Stimulated activated CD8-positive, alpha-beta memory T cell treated with anti-CD3 and anti-CD28 coated beads, Interleukin-2, amount 100 ng/mL, for 1 hour (primary cell): ENCODE results near the gene RRBP1.

Source experiments
- DNase-seq, 2 donors: peaks; one replicate each; pipeline ENCODE4 v3.0.0-alpha.2; 2020; ENCODE audit warnings: low read depth in 2 of 2

Gene RRBP1

DNA sequence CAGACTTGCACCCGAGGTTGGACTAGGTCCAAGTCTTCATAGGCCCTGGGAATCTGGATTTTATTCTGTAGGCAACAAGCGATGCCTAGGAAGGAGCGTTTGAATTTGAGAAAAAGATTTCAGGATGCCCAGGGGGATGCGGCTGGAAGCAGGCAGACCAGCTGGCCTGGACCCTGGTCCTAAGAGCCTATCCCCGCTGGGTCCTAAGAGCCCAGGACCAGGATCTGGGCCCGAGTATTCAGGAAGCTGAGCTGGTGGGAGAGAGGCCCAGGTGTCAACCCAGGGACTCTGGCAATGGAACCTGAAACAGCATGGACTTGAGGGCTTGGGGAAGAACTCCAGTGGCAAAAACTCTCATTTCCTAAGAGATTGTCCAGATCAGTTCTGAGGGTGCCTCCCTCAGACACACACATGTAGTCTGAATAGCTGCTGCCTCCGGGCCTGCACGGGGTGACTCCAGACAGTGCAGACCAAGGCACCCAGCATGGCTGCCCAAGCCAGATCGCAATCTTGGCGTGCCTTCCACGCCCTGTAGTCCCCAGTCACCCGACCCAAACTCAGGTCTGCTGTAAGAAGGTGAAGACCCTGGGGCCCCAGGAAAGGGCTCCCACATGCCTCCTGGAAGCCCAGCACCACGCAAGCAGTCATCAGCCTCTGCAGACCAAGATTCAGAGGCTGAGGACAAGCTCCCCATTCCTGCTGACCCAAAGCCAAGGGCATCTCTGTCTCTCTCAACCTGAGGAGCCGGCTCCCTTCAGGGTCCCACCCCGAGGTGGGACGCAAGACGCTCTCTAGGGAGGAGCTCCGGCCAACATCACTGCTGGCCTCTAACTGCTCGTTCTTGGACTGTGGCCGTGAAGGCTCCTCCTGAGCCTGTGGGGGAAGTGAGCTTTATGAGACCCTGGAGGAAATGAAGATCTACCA, 34.4 kb downstream of the RRBP1 start:
- no peak for DNase-seq

DNA sequence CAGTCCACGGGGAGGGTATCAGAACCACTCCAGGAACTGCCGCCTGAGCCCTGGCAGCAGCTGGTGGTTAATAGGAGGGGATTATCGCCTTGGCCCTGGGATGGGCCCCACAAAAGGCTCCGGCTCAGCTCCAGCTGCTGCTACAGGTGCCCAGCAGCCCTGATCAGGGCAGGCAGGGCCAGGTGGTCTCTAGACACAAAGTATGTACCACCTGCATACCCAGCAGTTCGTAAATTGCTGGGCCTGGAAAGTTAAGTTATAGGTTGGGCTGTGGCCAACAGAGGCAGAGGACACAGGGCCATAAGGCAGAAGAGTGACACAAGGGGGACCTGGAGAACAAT, 35.1 kb downstream of the RRBP1 start:
- DNase-seq = no peak

DNA sequence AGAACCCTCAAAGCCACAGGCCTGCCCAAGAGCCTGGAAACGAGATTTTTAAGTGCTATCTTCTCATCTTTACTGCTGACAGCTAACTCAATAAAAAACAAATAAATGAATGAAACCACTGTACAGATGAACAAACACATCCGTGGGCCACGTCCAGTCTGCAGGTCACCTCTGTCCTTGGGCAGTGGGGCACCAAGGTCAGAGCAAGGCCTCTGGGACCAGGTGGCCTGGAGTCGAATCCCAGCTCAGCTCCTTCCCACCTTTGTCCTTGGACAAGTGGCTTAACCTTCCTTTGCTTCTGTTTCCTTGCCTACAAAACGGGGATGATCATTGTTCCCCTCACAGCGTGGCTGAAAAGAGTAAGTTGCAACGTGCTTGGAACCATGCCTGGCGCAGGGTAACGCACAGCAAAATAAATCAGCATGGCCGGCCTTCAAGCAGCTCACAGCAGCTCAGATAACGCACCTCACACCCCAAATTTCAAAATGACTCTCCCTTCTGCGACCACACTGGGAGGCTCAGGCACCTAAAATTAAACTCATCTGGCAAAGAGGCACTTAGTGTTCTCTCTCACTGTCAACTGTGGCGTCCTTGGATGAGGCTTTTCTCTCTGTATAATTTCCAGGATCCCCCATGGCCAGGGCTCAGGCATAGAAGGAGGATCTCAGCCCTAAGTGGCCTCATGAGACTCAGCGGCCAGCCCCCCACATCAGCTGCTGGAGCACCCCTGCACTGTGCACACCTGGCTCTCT, 35.7 kb downstream of the RRBP1 start:
- no peak for DNase-seq

DNA sequence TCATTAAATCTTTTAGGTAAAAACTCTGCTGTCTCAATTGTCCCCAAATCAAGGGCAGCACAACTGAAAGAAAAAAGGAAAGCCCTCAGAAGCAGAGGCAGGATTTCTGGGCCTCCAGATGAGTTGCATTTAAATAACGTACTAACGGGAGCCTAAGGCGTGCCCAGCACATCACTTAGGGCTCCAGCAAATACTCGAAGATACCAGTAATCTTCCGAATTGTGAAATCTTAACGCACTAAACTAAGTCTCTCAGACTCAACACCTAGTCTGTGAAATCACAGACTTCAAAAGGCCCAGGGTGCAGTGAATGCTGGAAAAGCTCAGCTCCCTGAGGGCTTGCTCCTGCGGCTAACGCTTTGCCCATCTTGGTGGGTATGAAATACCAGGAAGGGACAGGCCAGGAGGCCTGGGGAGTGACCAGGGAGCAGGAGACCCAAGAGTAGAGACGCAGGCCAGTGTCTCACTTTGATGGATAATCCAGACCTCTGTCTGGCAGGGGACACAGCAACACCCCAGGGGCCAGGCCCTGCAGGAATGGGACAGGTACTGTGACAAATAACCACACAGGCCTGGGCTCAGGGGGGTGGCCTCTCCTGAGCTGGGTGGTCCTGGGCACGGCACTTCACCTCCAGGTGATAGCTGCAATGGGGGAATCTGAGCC, 36.4 kb downstream of the RRBP1 start:
- no peak for DNase-seq

DNA sequence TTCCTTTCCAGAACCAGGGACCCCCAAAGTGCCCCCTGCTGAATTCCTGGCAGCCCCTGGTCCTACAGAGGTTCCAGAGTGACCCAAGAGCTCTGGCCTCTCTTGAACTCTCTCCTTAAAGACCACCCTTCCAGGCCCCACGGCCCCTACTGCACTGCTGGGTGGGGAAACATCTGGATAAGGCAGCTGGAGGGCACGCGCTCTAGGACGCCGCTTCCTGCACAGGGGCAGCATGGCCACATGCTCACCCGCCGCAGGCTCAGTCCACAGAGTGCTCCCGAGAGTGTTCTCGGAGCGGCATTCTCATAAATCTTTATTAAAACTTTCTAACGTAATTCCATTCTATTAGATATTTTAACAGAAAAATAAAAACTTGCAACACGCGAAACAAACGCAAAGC, 37.0 kb downstream of the RRBP1 start:
- DNase-seq = no peak

DNA sequence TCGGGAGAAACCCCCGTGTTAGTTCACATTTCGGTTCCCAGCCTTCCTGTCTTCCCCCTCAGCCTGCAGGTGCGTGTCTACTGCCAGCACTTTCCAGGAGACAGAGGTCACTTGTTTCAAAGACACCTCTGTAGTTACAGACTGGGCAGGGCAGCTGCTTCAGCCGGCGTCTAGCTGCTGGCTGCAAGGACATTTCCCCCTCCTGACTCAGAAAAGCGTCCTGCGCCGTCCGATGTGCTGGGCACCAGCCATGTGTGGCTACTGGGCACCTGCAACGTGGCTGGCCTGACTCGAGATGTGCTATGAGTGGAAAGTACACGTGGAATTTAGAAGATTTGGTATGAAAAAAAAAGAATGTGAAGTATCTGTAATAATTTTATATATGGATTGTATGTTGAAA, 37.6 kb downstream of the RRBP1 start:
- DNase-seq = no peak

DNA sequence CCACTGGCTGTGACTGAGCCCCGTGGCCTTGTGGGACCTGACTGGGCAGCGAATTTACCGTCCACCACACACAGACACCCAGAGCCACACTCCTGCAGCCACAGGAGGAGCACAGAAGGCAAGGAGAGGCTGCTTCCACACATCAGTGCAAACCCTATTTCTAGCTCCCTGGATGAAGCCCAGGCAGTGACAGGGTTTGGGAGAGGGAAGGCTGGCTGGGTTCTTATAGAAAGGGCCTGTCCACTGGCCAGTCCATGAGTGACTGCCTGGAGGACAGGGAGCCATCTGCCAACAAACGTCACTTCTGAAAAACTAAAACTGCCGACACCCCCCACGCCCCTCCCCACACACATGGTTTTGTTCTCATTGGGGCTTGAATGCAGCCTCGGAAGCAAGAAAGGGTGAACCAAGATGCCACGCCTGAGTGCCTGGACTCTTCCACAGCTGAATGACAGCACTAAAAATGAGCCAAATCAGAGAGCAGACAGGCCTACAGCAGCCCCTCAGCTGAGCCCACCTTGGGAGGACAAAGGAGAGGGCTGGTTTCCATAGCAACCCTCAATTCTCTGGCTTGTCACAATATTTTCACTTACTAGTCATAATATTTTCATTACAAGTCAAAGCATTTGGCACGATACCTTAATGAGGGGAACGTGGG, 38.4 kb downstream of the RRBP1 start:
- DNase-seq = no peak

DNA sequence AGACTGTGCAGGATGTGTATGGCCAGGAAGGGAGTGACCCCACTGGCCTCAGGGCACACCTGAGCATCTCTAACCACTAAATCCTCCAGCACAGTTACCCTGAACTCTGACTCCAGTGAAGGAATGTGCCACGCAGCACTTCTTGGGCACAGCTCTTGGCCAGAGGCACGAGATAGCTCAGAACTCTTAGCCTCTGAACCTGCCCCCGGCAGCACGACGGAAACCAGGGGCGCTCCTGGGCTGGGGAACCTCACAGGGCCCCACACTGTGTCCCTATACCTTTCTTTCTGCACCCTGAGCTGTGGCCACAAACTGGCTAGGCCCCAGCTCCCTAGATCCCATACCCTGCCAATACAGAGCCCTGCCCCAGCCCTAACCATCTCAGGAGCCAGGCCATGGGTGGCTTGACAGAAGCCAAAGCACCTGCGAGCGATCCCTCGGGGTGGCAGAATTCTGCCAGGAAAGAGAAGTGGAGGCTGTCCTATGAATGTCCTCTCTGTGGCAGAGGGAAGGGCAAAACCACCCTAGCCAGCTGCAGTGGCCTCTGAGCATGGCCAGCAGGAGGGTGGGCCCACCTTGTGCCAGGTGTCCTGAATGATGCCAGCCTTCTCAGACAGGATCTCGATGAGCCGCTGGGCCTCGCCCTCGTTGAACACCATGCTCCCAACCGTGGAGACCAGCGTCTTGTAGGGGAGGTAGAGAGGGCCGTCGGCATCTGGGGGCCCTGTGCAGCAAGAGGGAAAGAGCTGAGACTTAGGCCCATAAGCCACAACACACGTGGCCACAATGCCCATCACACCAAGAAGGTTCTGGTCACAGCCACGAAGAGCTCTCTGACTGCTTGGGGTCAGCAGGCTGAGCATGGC, 39.4 kb downstream of the RRBP1 start:
- no peak for DNase-seq

DNA sequence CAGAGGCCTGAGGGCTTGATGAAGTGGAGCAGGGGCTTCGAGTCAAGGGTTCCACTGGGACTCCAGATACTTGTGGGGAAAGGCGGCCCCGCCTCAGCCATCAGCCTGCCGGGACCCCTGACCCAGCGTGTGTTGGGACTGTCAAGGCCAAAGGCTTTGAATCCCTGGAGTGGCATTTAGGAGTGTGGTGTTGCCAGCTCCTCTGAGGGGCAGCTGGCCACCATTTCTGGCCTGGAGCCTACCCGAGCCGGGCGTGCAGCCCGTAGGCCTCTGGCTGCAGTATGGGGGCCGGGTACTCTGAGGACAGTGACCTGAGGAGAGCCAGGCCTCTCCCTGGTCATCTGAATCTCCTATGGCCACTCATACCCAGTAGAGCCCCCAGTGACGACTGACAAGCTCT, 40.0 kb downstream of the RRBP1 start:
- DNase-seq = no peak

DNA sequence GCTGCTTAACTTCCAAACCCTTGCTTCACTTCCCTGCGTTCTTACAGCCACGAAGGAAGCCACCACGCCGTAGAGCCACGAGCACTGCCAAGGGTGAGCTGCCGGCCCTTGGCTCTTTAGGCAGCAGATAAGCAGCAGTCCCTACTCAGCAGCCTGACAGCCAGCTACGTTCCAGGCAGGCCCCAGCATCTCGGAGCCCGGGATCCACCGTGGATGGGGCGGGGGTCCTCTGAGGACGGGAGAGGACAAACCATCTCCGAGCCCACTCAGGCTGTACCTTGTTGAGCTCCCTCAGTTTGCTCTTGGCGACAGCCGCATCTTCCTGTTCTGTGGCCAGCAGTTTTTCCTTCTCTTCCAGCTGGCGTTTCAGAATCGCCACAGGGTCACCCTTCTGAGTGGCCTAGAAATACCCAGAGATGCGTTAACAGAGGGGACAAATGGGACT, 40.5 kb downstream of the RRBP1 start:
- DNase-seq = no peak

DNA sequence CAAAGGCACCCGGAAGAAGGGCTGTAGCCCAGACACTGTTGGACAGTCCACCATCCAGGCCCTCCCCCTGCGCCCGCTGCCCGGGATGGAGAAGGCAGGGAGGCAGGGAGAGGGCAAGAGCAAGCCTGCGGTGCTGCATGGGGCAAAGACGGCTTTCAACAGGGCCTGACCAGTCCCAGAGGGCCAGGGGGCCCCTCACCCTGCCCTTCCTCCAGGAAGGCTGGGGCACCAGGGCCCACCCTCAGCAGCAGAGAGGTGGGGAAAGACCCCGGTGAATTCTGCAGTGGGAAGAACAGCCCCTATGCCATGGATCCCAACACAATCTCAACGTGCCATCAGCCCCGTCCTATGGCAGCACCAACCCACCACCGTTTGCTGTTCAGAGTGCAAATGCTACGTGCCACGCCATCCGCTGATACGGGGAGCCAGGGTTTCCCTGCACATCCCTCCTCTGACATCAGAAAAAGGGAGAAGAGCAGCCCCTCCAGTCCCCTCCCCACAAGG, 41.1 kb downstream of the RRBP1 start:
- no peak for DNase-seq

DNA sequence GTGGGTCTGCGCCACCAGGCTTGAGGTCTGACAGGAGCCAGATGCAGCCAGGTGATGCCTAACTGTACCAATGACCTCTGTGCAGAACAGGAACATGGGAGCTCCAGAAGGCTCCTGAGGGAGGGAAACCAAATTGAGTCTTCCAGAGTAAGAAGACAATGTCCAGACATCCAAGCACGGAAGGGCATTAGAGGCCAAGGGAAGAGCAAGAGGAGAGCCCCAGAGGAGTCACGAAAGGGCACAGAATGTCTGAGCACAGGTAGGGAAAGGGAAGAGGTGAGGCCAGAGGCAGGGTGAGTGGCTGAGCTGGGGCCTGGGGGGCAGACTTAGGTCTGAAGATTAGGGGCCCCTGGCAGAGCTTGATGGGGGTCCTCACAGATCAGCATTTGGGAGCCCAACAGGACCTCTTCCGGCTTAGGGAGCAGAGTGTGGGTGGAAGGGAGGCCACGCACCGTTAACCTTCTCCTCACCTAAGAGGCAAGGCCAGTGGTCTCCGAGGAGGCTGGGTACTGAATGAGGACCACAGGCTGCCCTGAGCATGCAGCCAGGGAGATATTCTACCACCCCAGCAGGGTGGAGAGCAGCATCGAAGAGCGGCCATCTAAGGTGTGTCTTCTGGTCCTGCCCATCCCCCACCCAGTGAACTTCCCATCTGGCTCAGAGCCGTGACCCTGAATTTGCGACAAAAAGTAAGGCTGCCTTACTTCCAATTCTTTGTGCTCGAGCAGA, 41.7 kb downstream of the RRBP1 start:
- no peak for DNase-seq

DNA sequence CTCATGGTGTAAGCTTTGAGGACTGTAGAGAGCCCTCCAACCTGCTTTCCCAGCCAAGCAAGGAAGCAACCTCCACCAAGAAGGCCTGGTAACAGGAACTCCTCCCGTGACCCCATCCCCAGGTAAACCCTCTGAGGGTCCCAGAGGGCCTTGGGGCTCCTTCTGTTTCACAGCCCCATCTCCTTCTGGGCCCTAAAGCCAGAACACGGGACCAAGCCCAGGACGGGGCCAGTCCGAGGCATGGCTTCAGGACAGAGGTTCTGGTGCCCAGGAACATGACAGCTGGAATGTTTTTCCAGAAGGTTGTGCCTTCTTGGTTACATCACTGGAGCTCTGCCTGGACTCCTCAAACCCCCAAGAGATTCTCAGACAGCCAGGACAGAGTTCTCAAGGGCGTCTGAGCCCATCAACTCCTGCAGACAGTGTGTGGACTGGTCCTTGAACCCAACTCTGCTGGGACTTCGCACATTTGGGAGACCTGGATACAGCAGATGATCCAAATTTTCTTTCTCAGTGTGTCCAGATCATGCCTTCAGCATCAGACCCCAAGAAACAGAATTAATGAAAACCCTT, 43.1 kb downstream of the RRBP1 start:
- no peak for DNase-seq

DNA sequence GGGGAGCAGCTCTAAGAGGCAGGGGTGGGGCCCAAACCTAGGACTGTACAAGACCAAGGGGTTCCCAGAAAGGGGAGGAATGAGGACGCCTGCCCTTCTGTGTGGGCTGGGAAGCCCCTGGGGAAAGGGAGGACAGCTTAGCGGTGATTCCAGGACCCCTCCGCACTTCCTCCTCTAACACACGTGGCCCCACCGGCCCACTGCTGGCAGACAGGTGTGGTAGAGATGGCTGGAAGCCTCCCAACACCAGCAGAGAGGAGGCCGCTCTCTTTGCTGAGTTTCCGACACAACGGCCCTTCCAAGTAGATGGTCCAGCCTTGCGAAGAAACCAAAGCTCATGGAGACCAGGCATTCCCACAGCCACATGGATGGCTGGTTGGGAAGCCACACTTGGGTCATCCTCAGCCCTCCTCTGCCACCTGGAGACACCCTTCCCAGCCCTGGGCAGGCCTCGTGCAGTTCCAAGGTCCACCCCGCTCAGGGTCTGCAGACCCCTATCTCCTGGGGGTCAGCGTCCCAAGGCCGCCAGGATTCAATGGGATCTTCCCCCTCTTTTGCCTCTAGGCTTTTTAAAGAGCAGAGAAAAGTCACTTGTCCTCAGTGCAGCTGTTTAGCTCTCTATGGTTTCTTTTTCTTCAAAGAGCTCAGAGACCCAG, 43.9 kb downstream of the RRBP1 start:
- no peak for DNase-seq

DNA sequence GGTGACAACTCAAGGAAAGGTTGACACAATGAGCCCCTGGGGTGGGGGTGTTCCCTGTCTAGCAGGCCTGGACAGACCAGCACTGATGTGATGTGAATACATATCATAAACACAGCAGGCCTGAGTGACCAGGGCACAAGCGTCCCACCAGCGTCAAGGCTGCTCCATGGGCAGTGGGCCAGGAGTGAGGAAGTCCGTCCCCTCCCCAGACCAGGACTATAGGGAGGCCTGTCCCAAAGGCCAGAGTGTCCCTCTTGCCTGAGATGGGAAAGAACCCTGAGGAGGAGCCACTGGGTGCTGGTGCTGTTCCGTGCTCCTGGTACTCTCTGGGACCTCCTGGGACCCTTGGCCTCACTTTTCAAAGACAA, 44.6 kb downstream of the RRBP1 start:
- DNase-seq = no peak

DNA sequence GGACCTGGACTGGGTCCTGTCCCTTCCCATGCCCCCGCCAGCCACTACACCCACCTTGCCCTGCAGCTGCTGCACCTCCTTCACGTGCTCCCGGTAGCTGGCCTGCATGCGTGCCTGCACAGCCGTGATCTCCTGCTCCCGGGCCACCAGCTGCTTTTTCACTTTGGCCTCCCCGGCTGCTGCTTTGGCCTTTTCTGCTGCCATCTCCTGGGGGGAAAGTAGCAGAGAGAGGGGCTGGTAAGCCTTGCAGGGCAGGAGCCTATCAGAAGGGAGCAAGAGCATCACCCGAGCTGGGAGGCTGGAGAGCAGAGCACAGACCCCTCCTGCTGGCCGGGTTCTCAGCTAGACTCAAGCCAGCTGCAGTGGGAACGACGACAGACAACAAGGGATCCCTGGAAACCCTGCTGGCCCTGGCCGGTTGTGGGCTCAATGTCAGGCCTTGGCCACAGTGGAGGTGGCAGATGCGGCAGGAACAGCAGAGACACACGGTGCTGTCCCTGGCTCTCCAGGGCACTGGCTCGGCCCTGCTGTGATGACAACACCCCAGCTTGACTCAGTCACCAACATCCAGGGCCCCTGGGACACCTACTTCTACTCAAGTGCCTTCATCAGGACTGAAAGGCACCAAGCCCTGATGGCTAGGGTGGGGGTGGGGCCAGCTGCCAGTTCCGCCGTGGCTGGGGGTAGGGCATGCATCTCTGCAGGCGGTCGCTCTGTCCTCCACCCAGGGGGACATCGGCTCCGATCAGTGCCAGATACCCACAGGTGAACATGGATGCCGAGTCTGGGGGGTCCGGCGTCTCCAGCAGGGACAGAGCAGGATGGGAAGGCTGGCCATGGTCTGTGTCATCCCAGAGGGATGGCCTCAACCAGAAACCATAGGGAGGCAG, 45.3 kb downstream of the RRBP1 start:
- DNase-seq = no peak

DNA sequence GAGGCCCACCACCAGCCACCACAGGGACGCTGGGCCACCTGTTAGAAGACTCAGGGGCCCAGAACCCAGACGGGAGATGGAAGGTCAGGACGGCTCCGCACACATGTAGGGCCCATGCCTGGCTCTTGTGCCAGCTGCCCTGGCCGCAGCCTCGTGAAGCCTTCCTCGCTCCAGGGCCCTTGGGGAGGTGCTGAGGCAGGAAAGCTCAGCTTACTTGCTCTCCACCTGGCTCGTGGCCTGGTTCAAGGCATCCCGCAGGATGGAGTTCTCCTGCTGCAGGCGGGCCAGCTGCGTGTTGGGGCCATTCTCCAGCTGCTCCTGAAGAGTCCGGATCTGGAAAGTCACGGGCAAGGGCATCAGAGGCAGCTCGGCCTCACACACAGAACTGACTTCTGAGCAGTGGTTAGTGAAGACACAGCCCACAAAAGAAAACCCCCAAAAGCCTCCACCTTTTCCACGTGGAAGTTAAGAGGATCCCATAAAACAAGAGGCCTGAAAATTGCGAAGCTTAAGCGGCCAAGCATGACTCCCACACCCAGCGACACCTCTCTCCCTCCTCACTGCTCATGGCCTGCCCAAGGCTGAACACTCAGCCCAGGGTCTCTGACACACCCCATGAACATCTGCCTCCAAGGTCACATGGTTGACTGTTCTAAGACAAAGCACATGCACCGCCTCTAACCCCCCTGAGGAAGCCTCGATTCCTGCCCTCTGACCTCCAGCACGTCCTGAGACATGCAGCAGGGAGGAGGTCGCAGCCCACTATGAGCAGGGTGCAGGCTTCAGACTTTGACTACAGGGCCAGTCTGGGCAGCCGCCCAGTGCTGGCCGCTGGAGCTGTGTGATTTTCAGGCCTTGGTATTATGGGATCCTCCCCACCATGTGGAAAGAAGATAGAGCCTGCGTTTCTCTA, 46.5 kb downstream of the RRBP1 start:
- no peak for DNase-seq
